A673 (cell line): ENCODE data around the gene PACSIN2. TPM values are rescaled to one million over a fixed set of nuclear protein-coding genes. Genes with fewer than 3 reads are reported as not detected.

ENCODE experiments used
- BruUV-seq: library from RNA; stranded (reverse); fragments of 400-500 nt; replicated peaks from 2 replicates; lab custom pipeline; 2021; lab: Mats Ljungman, UMichigan
- CTCF ChIA-PET: fragments of 300-600 bp; sonication (Branson Sonifier 250); formaldehyde crosslinking; loops from one replicate; lab custom pipeline; 2022; ENCODE audit warnings: antibody characterized with exemption; lab: Charles Lee
- POLR2A ChIA-PET: fragments of 300-600 bp; sonication (Branson Sonifier 250); formaldehyde crosslinking; loops from one replicate; lab custom pipeline; 2022; ENCODE audit warnings: antibody characterized with exemption; ENCODE audit not compliant: low non-redundant PET; lab: Charles Lee
- DNase-seq: peaks from one replicate; pipeline ENCODE4 v3.0.0-alpha.2; 2015; ENCODE audit warnings: low spot score
- H3K27ac ChIP-seq: fragments of 200-600 bp; sonication (generic); 2 replicates; pipeline ENCODE4 v1.5.1; 2016; ENCODE audit warnings: mixed run types, low read depth, mild to moderate bottlenecking, mixed read lengths, antibody characterized with exemption, low read length; ENCODE audit not compliant: poor library complexity, severe bottlenecking
- H3K27me3 ChIP-seq: fragments of 200-600 bp; sonication (generic); replicated peaks from 2 replicates; pipeline ENCODE4 v1.6.1; 2017; ENCODE audit warnings: mixed run types, low read depth, mild to moderate bottlenecking, mixed read lengths, antibody characterized with exemption, low read length; ENCODE audit not compliant: insufficient read depth, poor library complexity
- H3K36me3 ChIP-seq: fragments of 200-600 bp; sonication (generic); 2 replicates; pipeline ENCODE4 v1.6.1; 2016; ENCODE audit warnings: mixed run types, mild to moderate bottlenecking, mixed read lengths, antibody characterized with exemption, low read length; ENCODE audit not compliant: insufficient read depth, poor library complexity, severe bottlenecking
- H3K4me1 ChIP-seq: fragments of 200-600 bp; sonication (generic); 2 replicates; pipeline ENCODE4 v1.6.1; 2017; ENCODE audit warnings: mixed run types, mild to moderate bottlenecking, mixed read lengths, antibody characterized with exemption, low read length; ENCODE audit not compliant: insufficient read depth, poor library complexity, severe bottlenecking
- H3K4me3 ChIP-seq: fragments of 200-600 bp; sonication (generic); 2 replicates; pipeline ENCODE4 v1.5.1; 2016; ENCODE audit warnings: low read depth, mixed run types, mild to moderate bottlenecking, mixed read lengths, low read length; ENCODE audit not compliant: poor library complexity, severe bottlenecking
- H3K9me3 ChIP-seq: fragments of 200-600 bp; sonication (generic); 2 replicates; pipeline ENCODE4 v1.6.1; 2016; ENCODE audit warnings: mixed run types, low read depth, mild to moderate bottlenecking, mixed read lengths, antibody characterized with exemption, low read length; ENCODE audit not compliant: poor library complexity, severe bottlenecking
- EZH2 ChIP-seq: fragments of 200-600 bp; sonication (generic); IDR thresholded peaks from 2 replicates; pipeline ENCODE4 v1.6.1; 2017; ENCODE audit warnings: borderline replicate concordance, low read depth, mild to moderate bottlenecking, mixed read lengths, antibody characterized with exemption, low read length; ENCODE audit not compliant: poor library complexity, severe bottlenecking
- intact Hi-C: fragments of 100-400 bp; cut with micrococcal nuclease; formaldehyde crosslinking; loops from one replicate; pipeline ENCODE4 v1.10.0; 2022; ENCODE audit not compliant: unreplicated experiment
- total RNA-seq: library from RNA; stranded (reverse); gene quantifications from 2 replicates; pipeline ENCODE4 v1.2.3, GENCODE V29; 2021
- TF ChIP-seq, protein P1 (sequence below): fragments of 300-800, 200-600 bp; sonication (generic); conservative IDR thresholded peaks from 2 replicates; pipeline ENCODE4 v1.5.1; 2017; ENCODE audit warnings: low read depth, mild to moderate bottlenecking, antibody characterized with exemption, low read length, moderate library complexity, mixed read lengths

Gene PACSIN2
- total RNA-seq, 1 experiment from 2014 or later, result 51.8 TPM

GRCh38 chr22:43053176-43053575 is 38.2 kb upstream of the PACSIN2 start:
- Histone ChIP-seq H3K4me1 (no peaks in the 10 kb centered on the region), H3K4me3 (no peak overlapping the region), H3K27me3 (no peaks in the 10 kb centered on the region), H3K36me3 (no peaks in the 10 kb centered on the region), H3K9me3 (no peaks in the 10 kb centered on the region), H3K27ac (no peak overlapping the region)
- POLR2A ChIA-PET, result no interaction called here
- CTCF ChIA-PET, result no interaction called here
- peak; percentile 50 for DNase-seq
- TF ChIP-seq, protein P1, sequence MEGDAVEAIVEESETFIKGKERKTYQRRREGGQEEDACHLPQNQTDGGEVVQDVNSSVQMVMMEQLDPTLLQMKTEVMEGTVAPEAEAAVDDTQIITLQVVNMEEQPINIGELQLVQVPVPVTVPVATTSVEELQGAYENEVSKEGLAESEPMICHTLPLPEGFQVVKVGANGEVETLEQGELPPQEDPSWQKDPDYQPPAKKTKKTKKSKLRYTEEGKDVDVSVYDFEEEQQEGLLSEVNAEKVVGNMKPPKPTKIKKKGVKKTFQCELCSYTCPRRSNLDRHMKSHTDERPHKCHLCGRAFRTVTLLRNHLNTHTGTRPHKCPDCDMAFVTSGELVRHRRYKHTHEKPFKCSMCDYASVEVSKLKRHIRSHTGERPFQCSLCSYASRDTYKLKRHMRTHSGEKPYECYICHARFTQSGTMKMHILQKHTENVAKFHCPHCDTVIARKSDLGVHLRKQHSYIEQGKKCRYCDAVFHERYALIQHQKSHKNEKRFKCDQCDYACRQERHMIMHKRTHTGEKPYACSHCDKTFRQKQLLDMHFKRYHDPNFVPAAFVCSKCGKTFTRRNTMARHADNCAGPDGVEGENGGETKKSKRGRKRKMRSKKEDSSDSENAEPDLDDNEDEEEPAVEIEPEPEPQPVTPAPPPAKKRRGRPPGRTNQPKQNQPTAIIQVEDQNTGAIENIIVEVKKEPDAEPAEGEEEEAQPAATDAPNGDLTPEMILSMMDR, result peak; percentile 51
- TF ChIP-seq EZH2, result no peak
- intact Hi-C loops, result no loop called here
- BruUV-seq, result no TSS peak

DNA sequence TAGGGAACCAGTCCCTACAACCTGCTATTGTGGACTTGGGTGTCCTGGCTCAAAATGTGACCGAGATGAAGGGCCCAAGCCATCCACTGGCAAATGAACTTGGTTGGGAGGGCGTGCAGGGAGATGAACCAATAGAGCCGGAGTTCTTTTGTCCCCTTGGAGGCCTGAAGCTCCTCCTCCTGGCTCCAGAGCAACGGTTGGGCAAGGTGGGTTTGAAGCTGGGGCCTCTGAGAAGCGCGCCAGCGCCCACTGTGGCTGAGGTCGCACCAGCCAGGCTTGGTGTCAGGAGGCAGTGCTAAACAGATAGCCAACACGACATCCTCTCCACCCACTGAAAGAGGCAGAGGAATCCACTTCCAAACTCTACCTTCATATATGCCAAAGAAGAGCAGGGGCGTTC is 36.0 kb upstream of the PACSIN2 start:
- no peaks in the 10 kb centered on the region for H3K27me3 ChIP-seq
- CTCF ChIA-PET, result interaction anchor here (0.6 kb wide), 1 partner anchor 1103 kb away, joined by 9 read pairs; no protein-coding TSS in a partner anchor
- POLR2A ChIA-PET, result no interaction called here
- TF ChIP-seq, protein P1, result no peak
- TF ChIP-seq EZH2, result no peak
- no peak overlapping the region for H3K4me3 ChIP-seq
- no TSS peak for BruUV-seq
- no peak for DNase-seq
- no peak overlapping the region for H3K27ac ChIP-seq
- no peaks in the 10 kb centered on the region for H3K4me1 ChIP-seq
- intact Hi-C loops, result no loop called here
- H3K9me3 ChIP-seq, result no peaks in the 10 kb centered on the region
- H3K36me3 ChIP-seq, result no peaks in the 10 kb centered on the region

DNA sequence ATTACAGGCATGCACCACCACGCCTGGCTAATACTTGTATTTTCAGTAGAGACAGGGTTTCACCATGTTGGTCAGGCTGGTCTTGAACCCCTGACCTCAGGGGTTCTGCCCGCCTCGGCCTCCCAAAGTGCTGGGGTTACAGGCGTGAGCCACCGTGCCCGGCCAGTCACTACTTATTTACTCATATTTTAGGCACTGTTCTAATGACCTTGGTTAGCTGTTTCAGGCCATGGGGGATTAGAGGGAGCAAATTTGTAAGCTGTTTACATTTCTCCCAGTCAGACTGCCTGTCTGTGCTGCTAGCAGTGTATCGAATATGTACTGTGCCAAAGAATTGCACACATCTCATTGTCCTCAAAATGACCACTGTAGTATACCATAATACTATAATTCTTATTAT is 32.7 kb upstream of the PACSIN2 start:
- CTCF ChIA-PET, result no interaction called here
- H3K27me3 ChIP-seq, result no peaks in the 10 kb centered on the region
- no peaks in the 10 kb centered on the region for H3K4me1 ChIP-seq
- DNase-seq, result no peak
- TF ChIP-seq, protein P1, result no peak
- no peak for TF ChIP-seq EZH2
- no peaks in the 10 kb centered on the region for H3K9me3 ChIP-seq
- H3K4me3 ChIP-seq, result no peak overlapping the region
- no TSS peak for BruUV-seq
- POLR2A ChIA-PET, result no interaction called here
- no peaks in the 10 kb centered on the region for H3K36me3 ChIP-seq
- intact Hi-C loops, result no loop called here
- H3K27ac ChIP-seq, result no peak overlapping the region
